K562 (cell line): Measurements from ENCODE around the gene HLA-DMB. TPM values are rescaled to one million over a fixed set of nuclear protein-coding genes. Genes with fewer than 3 reads are reported as not detected.

Experiments
- CREM ChIP-seq: IDR thresholded peaks from 2 replicates; pipeline ENCODE4 v1.6.1; 2014; ENCODE audit warnings: antibody characterized with exemption, low read depth
- FOXK2 ChIP-seq, 2 experiments: fragments of 450-650 bp; IDR thresholded peaks in 1 of 2; conservative IDR thresholded peaks in 1 of 2; 2 replicates each; pipeline ENCODE4 v1.6.1; 2016; ENCODE audit warnings: low read depth in 2 of 2, mild to moderate bottlenecking in 1 of 2
- HMG20B ChIP-seq: fragments of 250-450 bp; sonication (Bioruptor Pico); IDR thresholded peaks from 2 replicates; pipeline ENCODE4 v1.5.0; 2021; ENCODE audit warnings: mild to moderate bottlenecking
- KAT7 ChIP-seq: sonication (generic); formaldehyde crosslinking; IDR thresholded peaks from 2 replicates; pipeline ENCODE4 v1.8.0; 2022; ENCODE audit warnings: missing genetic modification reagents, mild to moderate bottlenecking, borderline replicate concordance
- KAT8 ChIP-seq: fragments of 450-650 bp; IDR thresholded peaks from 2 replicates; pipeline ENCODE4 v1.6.1; 2016; ENCODE audit warnings: low read depth, mild to moderate bottlenecking
- NFYB ChIP-seq: IDR thresholded peaks from 2 replicates; pipeline ENCODE4 v1.6.1; 2011; ENCODE audit warnings: mild to moderate bottlenecking, moderate library complexity; ENCODE audit not compliant: insufficient read length; ENCODE audit errors: extremely low read depth
- NR4A1 ChIP-seq, 2 experiments: fragments of 250-450 bp in 1 of 2; fragments of 450-650 bp in 1 of 2; sonication (Bioruptor Pico) in 1 of 2; IDR thresholded peaks; 2 replicates each; pipeline versions ENCODE4 v1.4.0 to v1.6.1; 2016 to 2020; ENCODE audit warnings: mild to moderate bottlenecking in 2 of 2, missing compliant biosample characterization in 1 of 2, missing genetic modification characterization in 1 of 2, moderate library complexity in 1 of 2
- POLR2AphosphoS2 ChIP-seq: IDR thresholded peaks from 2 replicates; pipeline ENCODE4 v1.6.1; 2012; ENCODE audit warnings: low read length, improper control_type of control experiment
- POLR2B ChIP-seq: fragments of 450-650 bp; IDR thresholded peaks from 2 replicates; pipeline ENCODE4 v1.6.1; 2018; ENCODE audit warnings: low read depth; ENCODE audit not compliant: partially characterized antibody
- RBM22 ChIP-seq: fragments of 200-400 bp; formaldehyde crosslinking; IDR thresholded peaks from 2 replicates; pipeline ENCODE4 v1.6.1; 2018; ENCODE audit warnings: low read length, low read depth; ENCODE audit not compliant: poor library complexity, severe bottlenecking
- RBM39 ChIP-seq: fragments of 200-400 bp; formaldehyde crosslinking; optimal IDR thresholded peaks from 2 replicates; pipeline ENCODE3; 2018; ENCODE audit warnings: low read depth, low read length
- SUPT5H ChIP-seq: fragments of 450-650 bp; IDR thresholded peaks from 2 replicates; pipeline ENCODE4 v1.6.1; 2016
- TAF7 ChIP-seq: fragments of 450-650 bp; IDR thresholded peaks from 2 replicates; pipeline ENCODE4 v1.6.1; 2016; ENCODE audit warnings: missing genetic modification characterization, missing compliant biosample characterization
- TBL1XR1 ChIP-seq, 2 experiments: IDR thresholded peaks; 2 replicates each; pipeline ENCODE4 v1.6.1; 2012; ENCODE audit warnings: improper control_type of control experiment in 2 of 2, low read length in 2 of 2, mild to moderate bottlenecking in 1 of 2
- ZNF586 ChIP-seq: fragments of 450-650 bp; formaldehyde crosslinking; conservative IDR thresholded peaks from 2 replicates; pipeline ENCODE4 v1.4.0; 2020; ENCODE audit warnings: mild to moderate bottlenecking, moderate library complexity
- polyA plus RNA-seq, 8 experiments: library from polyadenylated mRNA; depleted of rRNA in 4 of 8; stranded (reverse) in 5 of 8; unstranded in 3 of 8; fragments of >200 nt; fragmentation: Nextera tagmentation in 2 of 8; fragmentation: Illumina TruSeq in 1 of 8; extraction: Ambion mirVana in 2 of 8; extraction: Trizol in 1 of 8; gene quantifications; 2 replicates each; pipeline versions ENCODE4 v1.2.1 to v1.2.3, GENCODE V29; 2011 to 2014; ENCODE audit warnings: inconsistent platforms in 1 of 8, missing spikeins in 1 of 8
- total RNA-seq, 7 experiments: library from RNA; depleted of rRNA in 6 of 7; stranded (reverse); fragments of >200 nt in 6 of 7; fragmentation: Illumina TruSeq in 2 of 7; extraction: Trizol in 2 of 7; gene quantifications; 2 replicates each; pipeline versions ENCODE4 v1.2.1 to v1.2.3, GENCODE V29; 2011 to 2021; ENCODE audit warnings: low replicate concordance in 1 of 7
- TF ChIP-seq, protein P1 (sequence below): fragments of 450-650 bp; IDR thresholded peaks from 2 replicates; pipeline ENCODE4 v1.7.1; 2018; ENCODE audit warnings: mild to moderate bottlenecking, low read depth; ENCODE audit not compliant: partially characterized antibody
- TF ChIP-seq, protein P2 (sequence below), 3 experiments: fragments of 200-800 bp in 1 of 3; sonication (Bioruptor generic) in 1 of 3; sonication (generic) in 1 of 3; formaldehyde crosslinking in 1 of 3; IDR thresholded peaks; 2 replicates each; pipeline versions ENCODE4 v1.6.1 to v1.8.0; 2016 to 2022; ENCODE audit warnings: mild to moderate bottlenecking in 2 of 3, missing compliant biosample characterization in 2 of 3, missing genetic modification characterization in 2 of 3, missing genetic modification reagents in 1 of 3
- TF ChIP-seq, protein P3 (sequence below), 2 experiments: fragments of 450-650 bp; IDR thresholded peaks; 2 replicates each; pipeline ENCODE4 v1.6.1; 2016
- TF ChIP-seq, protein P4 (sequence below): sonication (generic); formaldehyde crosslinking; IDR thresholded peaks from 2 replicates; pipeline ENCODE4 v1.8.0; 2022; ENCODE audit warnings: mild to moderate bottlenecking, missing genetic modification reagents

The HLA-DMB gene
- total and polyA plus RNA-seq, 9 of the 15 experiments (the other 6 are each of a cell fraction or from before 2014, with no cell fraction given) = 0.38 TPM; not detected in 8

- TF ChIP-seq, protein P1, sequence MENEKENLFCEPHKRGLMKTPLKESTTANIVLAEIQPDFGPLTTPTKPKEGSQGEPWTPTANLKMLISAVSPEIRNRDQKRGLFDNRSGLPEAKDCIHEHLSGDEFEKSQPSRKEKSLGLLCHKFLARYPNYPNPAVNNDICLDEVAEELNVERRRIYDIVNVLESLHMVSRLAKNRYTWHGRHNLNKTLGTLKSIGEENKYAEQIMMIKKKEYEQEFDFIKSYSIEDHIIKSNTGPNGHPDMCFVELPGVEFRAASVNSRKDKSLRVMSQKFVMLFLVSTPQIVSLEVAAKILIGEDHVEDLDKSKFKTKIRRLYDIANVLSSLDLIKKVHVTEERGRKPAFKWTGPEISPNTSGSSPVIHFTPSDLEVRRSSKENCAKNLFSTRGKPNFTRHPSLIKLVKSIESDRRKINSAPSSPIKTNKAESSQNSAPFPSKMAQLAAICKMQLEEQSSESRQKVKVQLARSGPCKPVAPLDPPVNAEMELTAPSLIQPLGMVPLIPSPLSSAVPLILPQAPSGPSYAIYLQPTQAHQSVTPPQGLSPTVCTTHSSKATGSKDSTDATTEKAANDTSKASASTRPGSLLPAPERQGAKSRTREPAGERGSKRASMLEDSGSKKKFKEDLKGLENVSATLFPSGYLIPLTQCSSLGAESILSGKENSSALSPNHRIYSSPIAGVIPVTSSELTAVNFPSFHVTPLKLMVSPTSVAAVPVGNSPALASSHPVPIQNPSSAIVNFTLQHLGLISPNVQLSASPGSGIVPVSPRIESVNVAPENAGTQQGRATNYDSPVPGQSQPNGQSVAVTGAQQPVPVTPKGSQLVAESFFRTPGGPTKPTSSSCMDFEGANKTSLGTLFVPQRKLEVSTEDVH = no peak
- TF ChIP-seq RBM22 (peak; percentile 99), FOXK2 (conservative IDR thresholded peaks at IDR 0.05 in 1 of 2, IDR thresholded peaks at IDR 0.05 in 1 of 2; ENCODE audit: low read depth in 2 of 2) (no peak), NR4A1 (CRISPR knock-in tag; IDR thresholded peaks at IDR 0.05) (no peak), NR4A1 (tag; IDR thresholded peaks at IDR 0.05) (0 out of 2 replicates have a peak, but pooled peaks have one; percentile 2), NFYB (no peak), SUPT5H (peak; percentile 80), KAT8 (peak; percentile 95), HMG20B (CRISPR knock-in tag) (no peak), POLR2B (peak; percentile 17), TBL1XR1 (IDR thresholded peaks at IDR 0.05; ENCODE audit: low read length in 2 of 2) (peak in 1 of 2 experiments; percentile 62; a peak in 1 of 4 replicates), TAF7 (tag) (peak; percentile 26), POLR2AphosphoS2 (peak; percentile 25), RBM39 (peak; percentile 69), KAT7 (CRISPR knock-in tag) (peak; percentile 100; the same call in 1 of the 2 replicates), ZNF586 (CRISPR knock-in tag) (0 out of 2 replicates have a peak, but pooled peaks have one; percentile 49), CREM (peak; percentile 44; the same call in 1 of the 2 replicates)
- TF ChIP-seq, protein P2, sequence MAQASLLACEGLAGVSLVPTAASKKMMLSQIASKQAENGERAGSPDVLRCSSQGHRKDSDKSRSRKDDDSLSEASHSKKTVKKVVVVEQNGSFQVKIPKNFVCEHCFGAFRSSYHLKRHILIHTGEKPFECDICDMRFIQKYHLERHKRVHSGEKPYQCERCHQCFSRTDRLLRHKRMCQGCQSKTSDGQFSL (CRISPR knock-in tag; IDR thresholded peaks at IDR 0.05) = no peak
- TF ChIP-seq, protein P2 (tag; IDR thresholded peaks at IDR 0.05) = 0 out of 4 replicates have a peak, but pooled peaks of 1 of the 2 experiments have one; percentile 71
- TF ChIP-seq, protein P3, sequence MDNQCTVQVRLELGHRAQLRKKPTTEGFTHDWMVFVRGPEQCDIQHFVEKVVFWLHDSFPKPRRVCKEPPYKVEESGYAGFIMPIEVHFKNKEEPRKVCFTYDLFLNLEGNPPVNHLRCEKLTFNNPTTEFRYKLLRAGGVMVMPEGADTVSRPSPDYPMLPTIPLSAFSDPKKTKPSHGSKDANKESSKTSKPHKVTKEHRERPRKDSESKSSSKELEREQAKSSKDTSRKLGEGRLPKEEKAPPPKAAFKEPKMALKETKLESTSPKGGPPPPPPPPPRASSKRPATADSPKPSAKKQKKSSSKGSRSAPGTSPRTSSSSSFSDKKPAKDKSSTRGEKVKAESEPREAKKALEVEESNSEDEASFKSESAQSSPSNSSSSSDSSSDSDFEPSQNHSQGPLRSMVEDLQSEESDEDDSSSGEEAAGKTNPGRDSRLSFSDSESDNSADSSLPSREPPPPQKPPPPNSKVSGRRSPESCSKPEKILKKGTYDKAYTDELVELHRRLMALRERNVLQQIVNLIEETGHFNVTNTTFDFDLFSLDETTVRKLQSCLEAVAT (IDR thresholded peaks at IDR 0.05) = peak; percentile 59 to 85; a peak in 3 of 4 replicates
- TF ChIP-seq, protein P4, sequence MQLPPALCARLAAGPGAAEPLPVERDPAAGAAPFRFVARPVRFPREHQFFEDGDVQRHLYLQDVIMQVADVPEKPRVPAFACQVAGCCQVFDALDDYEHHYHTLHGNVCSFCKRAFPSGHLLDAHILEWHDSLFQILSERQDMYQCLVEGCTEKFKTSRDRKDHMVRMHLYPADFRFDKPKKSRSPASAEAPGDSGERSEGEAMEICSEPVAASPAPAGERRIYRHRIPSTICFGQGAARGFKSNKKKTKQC (CRISPR knock-in tag) = peak; percentile 85; the same call in 1 of the 2 replicates
These were observed 31.7 kb upstream of the HLA-DMB start (continued) for GRCh38 chr6:32972353-32973143.
